Endothelial cell of umbilical vein (primary cell): ENCODE measurements around the gene CUTA.

Source experiments
- CTCF ChIP-seq, 2 donors: IDR thresholded peaks; 1 replicate in 1 of 2; 2 replicates in 1 of 2; pipeline ENCODE4 v1.5.1; 2011; ENCODE audit warnings: low read length in 2 of 2, mild to moderate bottlenecking in 2 of 2, moderate library complexity in 2 of 2, control low read depth in 1 of 2, inconsistent platforms in 1 of 2, low read depth in 1 of 2; ENCODE audit not compliant: insufficient read depth in 1 of 2; ENCODE audit errors: extremely low read depth in 1 of 2
- EZH2 ChIP-seq: IDR thresholded peaks from 2 replicates; pipeline ENCODE4 v1.6.1; 2012; ENCODE audit warnings: borderline replicate concordance, low read depth, mild to moderate bottlenecking, moderate library complexity, low read length, inconsistent platforms; ENCODE audit not compliant: severe bottlenecking
- FOS ChIP-seq: IDR thresholded peaks from 2 replicates; pipeline ENCODE4 v1.6.1; 2011; ENCODE audit warnings: mild to moderate bottlenecking, low read length, moderate library complexity, borderline replicate concordance; ENCODE audit not compliant: insufficient read depth
- GATA2 ChIP-seq: IDR thresholded peaks from 2 replicates; pipeline ENCODE4 v1.7.0; 2011; ENCODE audit warnings: low read depth, mild to moderate bottlenecking, moderate library complexity, mixed read lengths, low read length; ENCODE audit not compliant: insufficient read length, insufficient read depth
- JUN ChIP-seq: IDR thresholded peaks from 2 replicates; pipeline ENCODE4 v1.6.1; 2011; ENCODE audit warnings: borderline replicate concordance, low read depth; ENCODE audit not compliant: insufficient read length, insufficient read depth
- MAX ChIP-seq: IDR thresholded peaks from 2 replicates; pipeline ENCODE4 v1.6.1; 2011; ENCODE audit not compliant: insufficient read depth, insufficient read length
- POLR2A ChIP-seq: IDR thresholded peaks from 2 replicates; pipeline ENCODE4 v1.6.1; 2012; ENCODE audit warnings: low read depth, mild to moderate bottlenecking, control low read depth, low read length
- POLR2AphosphoS5 ChIP-seq: IDR thresholded peaks from 2 replicates; pipeline ENCODE4 v1.6.1; 2012; ENCODE audit warnings: low read depth, mild to moderate bottlenecking, control low read depth, low read length, moderate library complexity; ENCODE audit not compliant: insufficient read depth

GRCh38 chr6:33418690-33419291 lies 884 bp upstream of the CUTA start:
- no peak for TF ChIP-seq CTCF (IDR thresholded peaks at IDR 0.05; ENCODE audit: extremely low read depth in 1 of 2, insufficient read depth in 1 of 2, low read depth in 1 of 2, low read length in 2 of 2)
- TF ChIP-seq POLR2A, result no peak
- no peak for TF ChIP-seq POLR2AphosphoS5
- no peak for TF ChIP-seq EZH2
- no peak for TF ChIP-seq GATA2
- TF ChIP-seq MAX, result no peak
- TF ChIP-seq JUN, result no peak
- TF ChIP-seq FOS, result no peak
